ENCODE data around the gene DNAJC5.

Gene DNAJC5

GRCh38 chr20:63885264-63886053, 9.5 kb upstream of the DNAJC5 start:
- DNase-seq, result no peak

DNA sequence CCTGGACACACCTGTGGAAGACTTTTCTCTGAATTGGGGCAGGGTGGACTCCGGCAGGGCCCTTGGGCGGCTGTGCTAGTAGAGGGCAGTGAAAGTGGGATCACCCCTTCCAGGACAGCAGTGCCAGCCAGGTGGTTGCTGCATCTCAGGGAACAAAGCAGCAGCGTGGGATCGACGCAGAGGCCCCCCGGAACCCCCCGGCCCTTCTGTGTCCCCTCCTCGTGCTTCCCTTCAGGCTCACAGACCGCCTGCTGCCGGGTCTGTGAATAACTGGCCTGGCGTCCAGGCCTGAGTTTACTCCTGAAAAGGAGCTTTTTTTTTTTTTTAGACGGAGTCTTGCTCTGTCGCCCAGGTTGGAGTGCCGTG, 8.9 kb upstream of the DNAJC5 start:
- no peak for DNase-seq

GRCh38 chr20:63886921-63887320, 8.0 kb upstream of the DNAJC5 start:
- DNase-seq, result no peak

DNA sequence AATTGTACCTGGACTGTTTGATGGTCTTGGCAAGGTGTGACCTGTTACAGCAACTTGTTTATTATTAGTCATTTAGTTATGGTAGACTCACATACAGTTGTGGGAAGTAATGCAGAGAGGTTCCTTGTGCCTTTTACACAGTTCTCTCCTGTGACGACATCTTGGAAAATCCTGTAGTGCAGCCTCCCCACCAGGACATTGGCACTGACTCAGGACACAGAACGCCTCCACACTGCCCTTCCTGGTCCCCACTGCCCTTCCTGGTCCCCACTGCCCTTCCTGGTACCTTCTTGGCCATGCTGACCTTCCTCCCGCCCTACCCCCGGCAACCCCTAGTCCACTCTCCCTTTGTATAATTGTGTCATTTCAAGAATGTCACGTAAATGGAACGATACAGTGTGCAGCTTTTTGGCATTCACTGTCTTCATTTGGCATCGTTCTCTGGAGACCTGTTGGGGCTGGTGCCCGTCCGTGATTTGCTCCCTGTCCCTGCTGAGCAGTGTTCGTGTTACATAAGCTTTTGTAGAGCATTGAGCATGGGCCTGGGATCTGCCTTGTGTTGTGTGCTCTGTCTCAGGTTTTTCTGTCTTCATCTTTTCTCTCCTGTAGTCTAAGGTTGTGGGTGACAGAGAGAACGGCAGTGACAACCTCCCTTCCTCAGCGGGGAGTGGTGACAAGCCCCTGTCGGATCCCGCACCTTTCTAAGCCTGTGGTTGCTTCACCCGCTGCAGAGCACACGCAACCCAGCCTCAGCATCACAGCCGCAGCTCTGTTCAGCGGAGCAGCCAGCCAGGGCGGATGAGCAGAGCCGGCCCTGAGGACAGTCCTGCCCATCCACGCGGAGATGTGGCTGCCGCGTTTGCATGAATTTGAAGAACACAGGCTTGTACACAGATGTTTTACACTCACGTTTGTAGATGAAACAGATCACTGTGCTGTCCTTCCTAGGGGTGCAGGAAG, 5.4 kb upstream of the DNAJC5 start:
- peak in 1 of 2 donors; percentile 51 for DNase-seq

GRCh38 chr20:63890201-63890576, 4.7 kb upstream of the DNAJC5 start:
- no peak for DNase-seq

DNA sequence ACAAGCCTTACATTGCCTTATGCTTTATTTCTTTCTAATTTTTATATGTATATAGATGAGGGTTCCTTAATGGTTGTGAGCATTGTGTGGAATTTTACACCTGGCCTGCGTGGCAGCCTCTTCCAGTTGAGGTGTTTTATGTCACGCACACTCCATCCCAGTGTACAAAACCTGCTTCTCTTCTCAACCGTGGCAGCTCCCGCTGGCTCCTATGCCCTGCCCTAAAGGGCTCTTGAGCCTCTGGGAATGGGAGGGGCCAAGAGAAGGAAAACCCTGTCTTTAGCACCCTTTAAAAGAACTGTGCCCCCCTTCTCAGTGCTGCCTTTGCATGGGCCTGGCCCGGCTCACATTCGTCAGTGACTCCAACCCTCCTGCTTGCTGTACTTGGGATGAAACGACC, 4.3 kb upstream of the DNAJC5 start:
- DNase-seq, result no peak

DNA sequence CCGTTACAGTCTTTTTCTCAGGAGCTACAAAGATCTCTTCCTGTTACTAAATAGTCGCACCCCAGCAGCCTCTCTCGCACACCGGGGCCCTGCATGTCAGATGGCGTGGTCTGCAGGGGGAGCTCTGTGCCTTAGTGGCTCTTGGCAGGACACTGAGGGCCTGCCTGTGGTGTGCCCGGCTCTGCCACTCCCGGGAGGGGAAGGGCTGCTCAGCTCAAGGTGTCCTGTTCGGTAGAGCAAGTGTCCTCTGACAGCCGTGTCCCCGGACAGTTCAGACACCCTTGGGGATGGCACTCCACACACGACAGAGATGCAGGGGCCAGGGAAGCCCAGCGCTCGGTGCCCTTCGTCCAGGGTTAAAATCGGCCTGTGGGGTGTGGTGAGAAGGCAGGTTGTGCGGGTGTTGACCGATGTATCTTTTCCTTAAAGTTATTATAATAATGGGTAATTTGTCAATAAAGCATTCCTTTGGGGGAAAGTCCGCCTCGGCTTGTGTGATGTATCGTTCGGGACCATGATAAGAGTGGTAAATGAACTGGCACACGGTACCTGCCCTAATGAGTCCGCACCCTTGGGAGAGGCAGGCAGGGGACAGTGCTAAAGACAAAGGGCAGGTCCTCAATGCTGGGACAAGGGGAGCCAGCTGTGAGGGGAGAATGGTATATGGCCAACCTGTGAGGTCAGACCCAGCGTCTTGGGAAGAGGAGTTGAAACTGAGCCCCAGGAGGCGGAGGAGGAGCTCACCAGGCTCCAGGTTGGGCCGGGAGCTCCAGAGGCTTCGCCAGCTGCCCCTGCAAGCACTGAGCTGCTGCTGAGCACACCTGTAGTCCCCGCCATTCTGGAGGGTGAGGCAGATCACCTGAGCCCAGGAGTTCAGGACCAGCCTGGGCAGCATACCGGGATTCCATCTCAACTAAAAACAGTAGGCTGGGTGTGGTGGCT, 3.6 kb upstream of the DNAJC5 start:
- no peak for DNase-seq

DNA sequence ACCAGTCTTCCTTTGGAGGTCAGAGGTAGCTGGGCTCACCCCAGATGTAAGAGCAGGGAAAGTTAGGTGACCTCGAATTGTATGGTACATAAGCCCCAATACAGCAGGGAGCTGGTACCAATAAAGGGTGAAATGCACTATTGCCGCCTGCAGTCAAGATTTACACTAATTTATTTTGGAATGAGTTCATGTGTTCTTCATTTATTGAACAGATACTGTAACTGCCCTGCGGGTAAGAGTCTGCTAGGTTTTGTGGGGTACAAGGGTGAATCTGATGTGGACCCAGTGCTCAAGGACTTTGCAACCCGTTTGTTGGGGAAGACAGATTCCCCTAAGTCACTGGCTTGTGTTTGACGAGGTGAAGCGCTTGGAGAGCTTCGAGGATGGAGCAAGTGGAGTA, 2.5 kb upstream of the DNAJC5 start:
- no peak for DNase-seq

DNA sequence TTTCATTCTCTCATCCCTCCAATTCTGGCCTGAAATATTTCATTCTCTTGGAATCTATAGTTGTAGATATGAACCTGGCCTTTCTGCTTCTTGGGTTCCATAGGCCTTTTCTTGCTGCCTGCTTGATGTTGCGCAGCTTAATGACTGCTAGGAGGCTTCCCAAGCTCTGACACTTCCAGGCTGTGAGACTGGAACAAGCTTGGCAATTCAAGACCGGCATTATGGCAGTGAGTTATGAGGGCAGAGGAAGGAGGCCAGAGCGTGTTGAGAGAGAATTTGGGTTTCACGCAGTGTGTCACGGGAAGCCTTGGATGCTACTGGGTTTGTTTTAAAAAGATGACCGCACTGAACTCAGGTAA, 948 bp upstream of the DNAJC5 start:
- DNase-seq, result no peak

DNA sequence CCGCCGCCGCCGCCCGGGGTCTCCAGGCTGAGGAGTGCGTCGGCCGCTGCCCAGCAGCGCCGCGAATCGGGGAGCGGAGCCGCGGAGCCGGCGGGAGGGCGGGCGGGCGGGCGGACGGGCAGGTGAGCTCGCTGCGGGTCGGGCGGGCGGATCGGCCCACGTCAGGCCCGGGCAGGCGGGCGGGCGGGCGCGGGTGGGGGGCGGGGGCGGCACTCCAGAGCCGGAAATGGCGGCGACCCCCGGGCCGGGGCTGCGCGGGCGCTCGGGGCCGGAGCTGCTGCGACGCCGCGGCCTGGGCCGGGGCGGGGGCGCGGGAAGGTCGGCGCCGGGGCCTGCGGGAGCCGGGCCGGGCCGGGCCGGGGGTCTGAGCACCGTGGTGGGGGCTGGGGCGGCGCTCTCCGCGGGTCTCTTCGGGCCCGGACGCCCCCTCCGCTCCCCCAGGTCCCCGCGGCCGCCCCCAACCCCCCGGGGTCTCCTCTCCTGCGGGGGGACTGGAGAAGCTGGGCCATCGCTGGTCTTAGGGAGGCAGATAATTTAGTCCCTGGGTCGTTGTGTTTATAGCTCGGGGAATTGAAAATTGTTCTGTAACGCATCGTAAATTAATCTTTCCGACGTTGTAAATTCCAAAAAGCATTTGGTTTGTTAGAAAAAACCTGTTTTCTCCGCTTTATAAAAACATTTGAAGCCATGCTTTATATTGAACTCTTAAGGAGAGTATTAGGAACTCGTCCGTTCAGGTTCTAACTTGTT, 451 bp downstream of the DNAJC5 start:
- DNase-seq, result no peak

GRCh38 chr20:63895952-63896263, 982 bp downstream of the DNAJC5 start:
- DNase-seq, result no peak

DNA sequence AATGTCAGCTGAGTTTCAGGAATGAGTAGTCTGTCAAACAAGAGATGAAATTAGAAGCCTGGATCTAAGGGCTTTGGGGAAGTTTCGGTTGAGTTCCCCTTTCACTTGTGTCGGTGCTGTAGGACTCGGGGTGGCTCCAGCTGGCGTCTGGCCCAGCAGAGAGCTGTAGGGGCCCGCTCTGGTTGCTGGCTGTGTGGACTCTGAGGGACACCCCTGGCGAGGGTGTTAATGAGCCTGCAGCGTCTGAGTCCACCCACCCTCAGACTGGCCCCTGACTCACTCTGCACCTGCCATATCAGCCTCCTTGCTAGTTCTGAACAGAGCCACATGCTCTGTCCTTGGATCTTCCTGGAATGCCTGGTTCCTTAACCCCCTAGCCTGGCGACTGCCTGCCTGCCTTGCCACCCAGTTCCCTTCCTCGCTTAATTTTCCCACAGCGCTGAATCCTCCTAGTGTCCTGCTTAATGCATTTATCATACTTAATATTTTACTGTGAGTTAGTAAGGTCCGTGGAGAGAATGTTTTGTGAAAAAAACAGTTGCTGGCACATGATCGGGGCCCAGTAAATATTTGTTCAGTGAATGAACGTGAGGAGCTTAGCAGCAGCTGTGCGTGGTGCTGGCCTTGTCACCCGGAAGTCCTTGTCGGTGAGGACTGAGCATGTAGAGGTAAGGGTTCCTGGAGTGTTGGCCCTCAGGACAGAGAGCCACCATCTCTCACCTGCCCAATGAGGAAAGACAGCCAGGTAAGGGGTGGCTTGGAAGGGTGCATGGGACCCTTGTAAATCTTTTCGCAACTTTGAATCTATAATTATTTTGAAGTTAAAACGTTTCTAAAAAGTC, 1.6 kb downstream of the DNAJC5 start:
- peak; percentile 86 to 88 for DNase-seq

DNA sequence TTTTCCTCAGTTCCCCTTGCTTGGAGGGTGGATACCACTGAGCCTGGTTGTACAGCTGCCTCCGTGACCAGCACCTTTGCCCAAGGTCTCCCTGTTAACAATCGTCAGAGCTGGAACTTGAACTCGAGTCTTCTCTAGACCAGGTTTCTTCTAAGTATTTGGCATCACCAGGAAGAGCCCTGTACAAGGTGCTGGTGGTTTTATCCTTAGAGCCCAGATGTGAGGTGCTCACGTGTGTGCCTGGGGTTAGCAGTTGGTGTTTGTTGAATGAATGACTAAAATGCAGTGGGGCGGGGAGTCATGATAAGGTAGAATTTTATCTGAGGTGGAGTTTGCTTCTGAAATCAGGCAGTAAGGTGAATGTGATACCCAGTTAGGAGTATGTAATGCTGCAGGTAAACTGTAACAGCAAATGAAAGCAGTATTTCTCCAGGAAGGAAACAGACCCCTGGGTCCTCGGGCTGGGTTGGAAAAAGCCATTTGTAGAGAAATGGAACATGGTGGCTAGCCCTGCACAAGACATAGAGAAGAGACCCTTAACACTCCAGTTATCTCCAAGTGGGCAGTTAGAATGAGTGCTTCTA, 3.1 kb downstream of the DNAJC5 start:
- no peak for DNase-seq

GRCh38 chr20:63898882-63899558, 4.1 kb downstream of the DNAJC5 start:
- DNase-seq, result peak; percentile 50 to 53

DNA sequence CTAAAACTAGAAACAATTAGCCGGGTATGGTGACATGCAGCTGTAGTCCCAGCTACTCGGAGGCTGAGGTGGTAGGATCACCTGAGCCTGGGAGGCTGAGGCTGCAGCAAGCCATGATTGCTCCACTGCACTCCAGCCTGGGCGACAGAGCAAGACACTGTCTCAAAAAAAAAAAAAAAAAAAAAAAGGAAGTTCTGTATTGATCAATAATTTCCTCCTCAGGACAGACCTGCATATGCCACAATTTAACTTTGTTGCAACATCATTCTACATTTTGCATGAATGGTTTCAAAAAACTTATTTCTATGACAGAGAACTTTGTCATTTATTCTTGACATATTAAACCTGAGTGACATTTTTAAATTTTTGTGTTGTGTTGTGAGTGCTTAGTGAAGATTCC, 5.5 kb downstream of the DNAJC5 start:
- DNase-seq, result peak; percentile 61 to 87

DNA sequence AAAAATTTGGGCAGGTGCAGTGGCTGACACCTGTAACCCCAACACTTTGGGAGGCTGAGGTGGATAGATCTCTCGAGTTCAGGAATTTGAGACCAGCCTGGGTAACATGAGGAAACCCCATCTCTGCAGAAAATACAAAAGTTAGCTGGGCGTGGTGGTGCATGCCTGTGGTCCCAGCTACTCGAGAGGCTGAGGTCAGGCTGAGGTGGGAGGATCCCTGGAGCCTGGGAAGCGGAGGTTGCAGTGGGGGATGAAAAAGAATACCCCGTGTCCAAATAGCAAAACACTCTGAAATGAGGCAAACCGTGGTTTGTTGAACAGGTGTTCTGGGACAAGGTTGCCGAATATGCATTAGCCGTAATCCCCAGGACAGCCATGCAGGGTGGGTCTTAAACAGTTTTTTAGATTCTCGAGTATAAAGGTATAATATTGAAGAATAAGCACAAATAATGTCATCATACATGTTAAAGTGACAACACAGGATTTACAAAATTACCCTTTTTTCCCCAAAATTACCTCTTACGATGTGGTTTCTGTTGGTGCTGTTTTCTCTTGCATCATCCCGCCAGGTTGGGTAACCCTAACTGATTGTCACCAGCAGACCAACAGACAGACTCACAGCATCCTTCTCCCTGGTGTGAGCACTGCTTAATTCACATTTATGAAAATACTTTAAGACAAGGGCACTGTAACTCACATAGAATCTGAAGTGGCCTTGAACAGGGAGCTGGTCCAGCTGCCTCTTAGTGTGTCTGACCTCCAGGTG, 9.1 kb downstream of the DNAJC5 start:
- peak; percentile 23 to 44 for DNase-seq

DNA sequence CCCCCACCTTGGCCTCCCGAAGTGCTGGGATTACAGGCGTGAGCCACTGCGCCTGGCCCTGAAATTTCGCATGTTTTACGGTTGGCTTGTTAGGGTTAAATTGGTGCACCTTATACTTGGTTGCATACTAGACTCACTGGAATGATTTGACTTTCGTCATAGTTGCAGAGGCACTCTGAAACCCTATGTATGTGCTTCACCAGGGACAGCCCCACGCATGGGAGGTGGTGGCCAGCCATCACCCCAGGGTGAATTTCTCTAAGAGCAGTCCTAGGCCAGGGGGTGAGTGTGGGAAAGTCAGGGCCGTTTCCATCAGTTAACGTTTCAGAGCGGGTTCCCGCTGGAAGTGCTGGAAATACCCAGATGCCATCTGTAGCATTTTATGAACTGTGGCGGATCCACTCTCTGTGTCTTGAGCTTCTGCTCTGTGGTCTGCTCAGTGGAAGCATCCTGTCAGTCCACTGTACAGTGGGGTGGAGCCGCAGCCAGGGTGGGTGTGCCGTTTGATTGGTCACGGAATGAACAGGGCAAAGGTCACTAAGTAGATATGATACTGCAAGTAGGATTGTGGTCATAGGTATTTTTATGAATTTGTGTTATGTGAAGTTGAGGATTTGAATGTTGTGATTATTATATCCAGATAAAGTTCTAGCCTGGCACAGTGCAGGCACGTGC, 13.2 kb downstream of the DNAJC5 start:
- DNase-seq, result no peak

DNA sequence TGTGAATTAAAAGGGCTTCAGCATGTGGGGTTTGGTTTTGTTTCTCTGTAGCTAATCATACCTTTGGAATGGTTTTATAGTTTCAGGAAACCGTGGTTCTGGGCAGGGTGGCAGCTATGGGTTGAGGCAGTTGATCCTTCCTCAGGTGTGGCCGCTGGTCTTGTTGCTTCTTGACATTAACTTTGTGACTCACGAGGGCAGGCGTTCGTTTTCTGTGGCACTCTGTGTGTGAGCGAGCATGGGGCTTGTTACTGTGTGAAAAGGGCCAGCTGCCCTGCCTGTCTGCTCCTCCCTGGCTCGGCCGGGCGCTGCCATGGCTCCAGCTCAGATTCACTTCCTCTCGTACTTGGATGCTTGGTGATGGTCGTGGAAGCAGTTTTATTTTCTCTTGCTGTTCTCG, 16.2 kb downstream of the DNAJC5 start:
- DNase-seq, result peak; percentile 45 to 49

DNA sequence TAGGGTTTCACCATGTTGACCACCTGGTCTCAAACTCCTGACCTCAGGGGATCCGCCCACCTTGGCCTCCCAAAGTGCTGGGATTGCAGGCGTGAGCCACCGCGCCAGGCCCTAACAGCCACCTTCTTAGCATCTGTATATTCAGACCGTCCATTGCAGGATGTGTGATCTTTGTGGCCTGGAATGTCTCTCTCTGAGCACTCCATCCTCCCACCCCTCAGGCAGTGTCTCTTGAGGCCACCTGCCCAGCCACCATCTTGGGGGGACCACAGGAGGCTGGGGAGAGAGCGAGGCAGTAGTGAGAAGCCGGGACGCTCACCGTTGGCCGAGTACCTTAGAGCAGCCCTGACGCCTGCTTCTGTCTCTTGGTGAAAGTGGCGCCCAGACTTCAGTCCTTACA, 18.8 kb downstream of the DNAJC5 start:
- DNase-seq, result no peak
